H1 (cell line): ENCODE results near the gene FBXO45. TPM values are rescaled to one million over a fixed set of nuclear protein-coding genes. Genes with fewer than 3 reads are reported as not detected.
A peak's percentile ranks its signal among the peaks of the same experiment; 100 is the strongest.

Experiments used
- CTCF ChIA-PET: fragments of 300-600 bp; sonication (Branson Sonifier 250); formaldehyde crosslinking; loops from one replicate; lab custom pipeline; 2021; ENCODE audit not compliant: partially characterized antibody; lab: Charles Lee
- POLR2A ChIA-PET: fragments of 300-600 bp; sonication (Branson Sonifier 250); formaldehyde crosslinking; loops from one replicate; lab custom pipeline; 2021; ENCODE audit warnings: inconsistent platforms; ENCODE audit not compliant: partially characterized antibody; lab: Charles Lee
- DNase-seq, 2 experiments: peaks; one replicate each; pipeline versions ENCODE4 v3.0.0 to v3.0.0-alpha.2; 2010 to 2022; ENCODE audit warnings: low spot score in 2 of 2, low read depth in 1 of 2, mixed read lengths in 1 of 2
- FAIRE-seq: peaks from 2 replicates; lab custom pipeline; 2011; peaks lifted over from hg19 to GRCh38; lab: Jason Lieb, UNC
- H2AFZ ChIP-seq: 2 replicates; pipeline ENCODE4 v1.8.1; 2012; ENCODE audit warnings: low read length, inconsistent platforms
- H2AK5ac ChIP-seq: 2 replicates; pipeline ENCODE4 v1.6.1; 2013; ENCODE audit warnings: low read depth, low read length
- H2BK120ac ChIP-seq: replicated peaks from 2 replicates; pipeline ENCODE3; 2013; ENCODE audit warnings: low read depth, low read length, inconsistent platforms
- H2BK12ac ChIP-seq: 2 replicates; pipeline ENCODE4 v1.6.1; 2013; ENCODE audit warnings: low read depth, low read length
- H2BK15ac ChIP-seq: 2 replicates; pipeline ENCODE4 v1.6.1; 2013; ENCODE audit warnings: low read length
- H2BK20ac ChIP-seq: 2 replicates; pipeline ENCODE4 v1.6.1; 2013; ENCODE audit warnings: low read length
- H2BK5ac ChIP-seq: 2 replicates; pipeline ENCODE4 v1.6.1; 2013; ENCODE audit warnings: low read depth, low read length
- H3K14ac ChIP-seq: 2 replicates; pipeline ENCODE4 v1.6.1; 2013; ENCODE audit warnings: inconsistent platforms; ENCODE audit not compliant: insufficient read length
- H3K18ac ChIP-seq: 2 replicates; pipeline ENCODE4 v1.6.1; 2013; ENCODE audit warnings: low read length; ENCODE audit errors: extremely low read depth
- H3K23ac ChIP-seq: 2 replicates; pipeline ENCODE4 v1.6.1; 2013; ENCODE audit warnings: inconsistent platforms; ENCODE audit not compliant: insufficient read length
- H3K23me2 ChIP-seq: 2 replicates; pipeline ENCODE4 v1.6.1; 2013; ENCODE audit warnings: low read depth, low read length
- H3K27ac ChIP-seq: 2 replicates; pipeline ENCODE4 v1.6.1; 2011; ENCODE audit warnings: low read depth, low read length, inconsistent platforms
- H3K27me3 ChIP-seq, 4 experiments: replicated peaks in 1 of 4; 1 replicate in 1 of 4; 2 replicates in 3 of 4; pipeline versions ENCODE4 v1.6.1 to v1.8.1; 2011 to 2013; ENCODE audit warnings: low read length in 3 of 4, mild to moderate bottlenecking in 3 of 4, inconsistent platforms in 2 of 4, mixed read lengths in 2 of 4, moderate library complexity in 1 of 4; ENCODE audit not compliant: control insufficient read depth in 3 of 4, insufficient read depth in 3 of 4; ENCODE audit errors: extremely low read depth in 1 of 4
- H3K36me3 ChIP-seq, 4 experiments: 2 replicates each; pipeline versions ENCODE4 v1.6.1 to v1.8.1; 2011 to 2013; ENCODE audit warnings: mild to moderate bottlenecking in 4 of 4, low read length in 3 of 4, moderate library complexity in 2 of 4, control low read depth in 1 of 4, inconsistent platforms in 1 of 4; ENCODE audit not compliant: insufficient read depth in 4 of 4, control insufficient read depth in 2 of 4
- H3K4ac ChIP-seq: replicated peaks from 2 replicates; pipeline ENCODE3; 2013; ENCODE audit warnings: low read length, low read depth, mixed read lengths, inconsistent platforms; ENCODE audit not compliant: insufficient read length
- H3K4me1 ChIP-seq, 4 experiments: replicated peaks in 1 of 4; 1 replicate in 1 of 4; 2 replicates in 3 of 4; pipeline versions ENCODE4 v1.6.1 to v1.8.1; 2011 to 2013; ENCODE audit warnings: low read length in 3 of 4, inconsistent platforms in 2 of 4, mixed read lengths in 1 of 4; ENCODE audit not compliant: insufficient read depth in 4 of 4, control insufficient read depth in 3 of 4
- H3K4me2 ChIP-seq, 2 experiments: 2 replicates each; pipeline versions ENCODE4 v1.6.1 to v1.8.1; 2011 to 2013; ENCODE audit warnings: low read depth in 2 of 2, low read length in 2 of 2, control low read depth in 1 of 2, inconsistent platforms in 1 of 2, mild to moderate bottlenecking in 1 of 2; ENCODE audit not compliant: insufficient read depth in 1 of 2
- H3K4me3 ChIP-seq, 4 experiments: fragments of 200-600, 300-600 bp in 1 of 4; sonication (generic), shearing (Covaris generic), sonication (Bioruptor Twin) in 1 of 4; 2 replicates each; pipeline versions ENCODE4 v1.5.1 to v1.8.1; 2011 to 2016; ENCODE audit warnings: low read length in 4 of 4, low read depth in 3 of 4, control low read depth in 2 of 4, inconsistent platforms in 2 of 4, mild to moderate bottlenecking in 2 of 4, mixed read lengths in 1 of 4, moderate library complexity in 1 of 4; ENCODE audit not compliant: insufficient read depth in 2 of 4; ENCODE audit errors: extremely low read depth in 1 of 4
- H3K56ac ChIP-seq: replicated peaks from 2 replicates; pipeline ENCODE3; 2013; ENCODE audit warnings: low read depth, mild to moderate bottlenecking, mixed read lengths, low read length, inconsistent platforms; ENCODE audit not compliant: insufficient read length
- H3K79me1 ChIP-seq: 2 replicates; pipeline ENCODE4 v1.6.1; 2013; ENCODE audit warnings: low read depth, low read length, control low read depth
- H3K79me2 ChIP-seq, 2 experiments: 2 replicates each; pipeline versions ENCODE4 v1.6.1 to v1.8.1; 2012 to 2013; ENCODE audit warnings: low read length in 2 of 2, mild to moderate bottlenecking in 2 of 2, inconsistent platforms in 1 of 2; ENCODE audit not compliant: insufficient read depth in 2 of 2, control insufficient read depth in 1 of 2
- H3K9ac ChIP-seq, 4 experiments: replicated peaks in 1 of 4; 1 replicate in 1 of 4; 2 replicates in 3 of 4; pipeline versions ENCODE4 v1.6.1 to v1.8.1; 2011 to 2013; ENCODE audit warnings: low read depth in 3 of 4, low read length in 3 of 4, control low read depth in 2 of 4, mild to moderate bottlenecking in 2 of 4, moderate library complexity in 2 of 4, inconsistent platforms in 1 of 4; ENCODE audit errors: extremely low read depth in 1 of 4
- H3K9me3 ChIP-seq, 2 experiments: 2 replicates each; pipeline versions ENCODE4 v1.6.1 to v1.8.1; 2012 to 2013; ENCODE audit warnings: mild to moderate bottlenecking in 2 of 2, moderate library complexity in 2 of 2, control low read depth in 1 of 2, inconsistent platforms in 1 of 2, low read depth in 1 of 2, low read length in 1 of 2, mixed read lengths in 1 of 2; ENCODE audit not compliant: insufficient read depth in 2 of 2
- H4K20me1 ChIP-seq, 2 experiments: replicated peaks in 1 of 2; 2 replicates each; pipeline versions ENCODE3 to v1.8.1; 2011 to 2013; ENCODE audit warnings: inconsistent platforms in 2 of 2, low read length in 2 of 2, mild to moderate bottlenecking in 1 of 2; ENCODE audit not compliant: insufficient read depth in 2 of 2, control insufficient read depth in 1 of 2
- H4K5ac ChIP-seq: 2 replicates; pipeline ENCODE4 v1.6.1; 2013; ENCODE audit warnings: low read length, low read depth, mixed read lengths, inconsistent platforms; ENCODE audit not compliant: insufficient read length
- H4K8ac ChIP-seq: 2 replicates; pipeline ENCODE4 v1.8.0; 2013; ENCODE audit warnings: mild to moderate bottlenecking, moderate library complexity, low read length, inconsistent platforms; ENCODE audit not compliant: insufficient read depth; ENCODE audit errors: extremely low read depth
- H4K91ac ChIP-seq: replicated peaks from 2 replicates; pipeline ENCODE3; 2013; ENCODE audit warnings: low read length, mixed read lengths, inconsistent platforms; ENCODE audit not compliant: insufficient read length
- BCL11A ChIP-seq, 2 experiments: IDR thresholded peaks; one replicate each; pipeline ENCODE4 v1.6.1; 2011; ENCODE audit warnings: low read depth in 2 of 2, low read length in 2 of 2, mild to moderate bottlenecking in 2 of 2
- CHD1 ChIP-seq: IDR thresholded peaks from 2 replicates; pipeline ENCODE4 v1.6.1; 2012; ENCODE audit warnings: low read depth, low read length, improper control_type of control experiment
- CTBP2 ChIP-seq: IDR thresholded peaks from 2 replicates; pipeline ENCODE4 v1.7.0; 2011; ENCODE audit warnings: borderline replicate concordance, mild to moderate bottlenecking, moderate library complexity, mixed read lengths, low read length; ENCODE audit not compliant: insufficient read depth, insufficient read length
- WGBS, 2 experiments: shearing (Covaris generic) in 1 of 2; methylation state at CpG; one replicate each; pipeline versions ENCODE4 v1.1.6 to v1.1.7; 2013 to 2015; ENCODE audit warnings: low lambda C conversion rate in 2 of 2, mixed read lengths in 2 of 2, inconsistent platforms in 1 of 2, low coverage in 1 of 2, missing lambda C conversion rate in 1 of 2; ENCODE audit not compliant: insufficient replicate concordance in 2 of 2, insufficient coverage in 1 of 2, insufficient read length in 1 of 2; ENCODE audit errors: extremely low coverage in 1 of 2, missing lambda C conversion rate in 1 of 2; 5-methylcytosine and 5-hydroxymethylcytosine counted together
- polyA plus RNA-seq, 7 experiments: library from polyadenylated mRNA; depleted of rRNA in 3 of 7; stranded (reverse) in 5 of 7; unstranded in 2 of 7; fragments of >200 nt in 5 of 7; fragments of 200-250 nt in 2 of 7; gene quantifications; 1 replicate in 5 of 7; 2 replicates in 1 of 7; 4 replicates in 1 of 7; pipeline versions ENCODE4 v1.2.1 to v1.2.3, GENCODE V29; 2011 to 2013; ENCODE audit warnings: missing spikeins in 2 of 7, mixed read lengths in 2 of 7
- total RNA-seq: library from RNA; stranded (reverse); fragmentation: NEBNext Ultra II Directional; extraction: Animal tissue kit (Norgen Biotek cat#: 25700); gene quantifications from 2 replicates; pipeline ENCODE4 v1.2.1, GENCODE V29; 2021
- TF ChIP-seq, protein P1 (sequence below), 3 experiments: IDR thresholded peaks; 1 replicate in 2 of 3; 2 replicates in 1 of 3; pipeline versions ENCODE4 v1.5.1 to v1.6.1; 2011; ENCODE audit warnings: low read length in 3 of 3, mild to moderate bottlenecking in 3 of 3, inconsistent platforms in 2 of 3, low read depth in 1 of 3, moderate library complexity in 1 of 3; ENCODE audit not compliant: insufficient read depth in 1 of 3; ENCODE audit errors: control extremely low read depth in 1 of 3

Gene FBXO45
- total and polyA plus RNA-seq, 2 of the 8 experiments (the other 6 are each of a cell fraction or from before 2014, with no cell fraction given) = 5.2 to 19.4 TPM

DNA sequence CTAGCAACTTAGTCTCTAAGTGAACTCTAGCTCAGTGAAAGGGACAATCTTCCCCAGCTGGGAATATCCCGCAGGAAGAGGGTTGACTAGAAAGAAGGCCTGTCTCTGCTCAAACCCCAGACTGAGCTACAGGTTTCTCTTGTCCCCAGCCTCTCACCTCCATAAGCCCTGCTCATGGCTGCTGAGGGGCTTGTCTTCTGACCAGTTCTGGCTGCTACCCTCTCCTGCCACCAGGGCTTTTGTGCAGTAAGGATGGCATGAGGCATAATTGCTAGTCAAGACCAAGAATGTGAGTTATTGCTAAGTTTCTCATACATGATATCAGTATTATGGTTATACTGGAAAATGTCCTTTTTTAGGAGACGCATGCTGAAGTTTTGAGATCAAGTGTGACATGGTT lies 21.4 kb upstream of the FBXO45 start:
- ChIA-PET POLR2A (interaction anchor here (1.0 kb wide), 1 partner anchor 14 kb away, joined by 3 read pairs; no protein-coding TSS in a partner anchor), CTCF (interaction anchor here (1.0 to 2.4 kb wide), 5 partner anchors 8 to 25 kb away, joined by 3 to 7 read pairs (median 5); no protein-coding TSS in a partner anchor)
- no peak overlapping the region for H3K4me3 ChIP-seq
- H3K27ac ChIP-seq = no peak overlapping the region
- TF ChIP-seq BCL11A (IDR thresholded peaks at IDR 0.05; ENCODE audit: low read depth in 2 of 2, low read length in 2 of 2) (no peak), CHD1 (no peak), CTBP2 (no peak)
- TF ChIP-seq, protein P1, sequence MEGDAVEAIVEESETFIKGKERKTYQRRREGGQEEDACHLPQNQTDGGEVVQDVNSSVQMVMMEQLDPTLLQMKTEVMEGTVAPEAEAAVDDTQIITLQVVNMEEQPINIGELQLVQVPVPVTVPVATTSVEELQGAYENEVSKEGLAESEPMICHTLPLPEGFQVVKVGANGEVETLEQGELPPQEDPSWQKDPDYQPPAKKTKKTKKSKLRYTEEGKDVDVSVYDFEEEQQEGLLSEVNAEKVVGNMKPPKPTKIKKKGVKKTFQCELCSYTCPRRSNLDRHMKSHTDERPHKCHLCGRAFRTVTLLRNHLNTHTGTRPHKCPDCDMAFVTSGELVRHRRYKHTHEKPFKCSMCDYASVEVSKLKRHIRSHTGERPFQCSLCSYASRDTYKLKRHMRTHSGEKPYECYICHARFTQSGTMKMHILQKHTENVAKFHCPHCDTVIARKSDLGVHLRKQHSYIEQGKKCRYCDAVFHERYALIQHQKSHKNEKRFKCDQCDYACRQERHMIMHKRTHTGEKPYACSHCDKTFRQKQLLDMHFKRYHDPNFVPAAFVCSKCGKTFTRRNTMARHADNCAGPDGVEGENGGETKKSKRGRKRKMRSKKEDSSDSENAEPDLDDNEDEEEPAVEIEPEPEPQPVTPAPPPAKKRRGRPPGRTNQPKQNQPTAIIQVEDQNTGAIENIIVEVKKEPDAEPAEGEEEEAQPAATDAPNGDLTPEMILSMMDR (IDR thresholded peaks at IDR 0.05; ENCODE audit: control extremely low read depth in 1 of 3, insufficient read depth in 1 of 3, low read depth in 1 of 3, low read length in 3 of 3) = peak in 1 of 3 experiments; percentile 19; a peak in 1 of 4 replicates
- peaks cover 9 to 11% of the 10 kb centered on the region in 2 experiments for H3K9me3 ChIP-seq
- no peak overlapping the region for H3K9ac ChIP-seq
- no peak overlapping the region for H2AK5ac ChIP-seq
- 97% methylated on average over 2 of the region's 2 CpGs; no CpG with 5 or more reads in 1 of the 2 experiments for WGBS, 2 experiments
- H4K20me1 ChIP-seq = no peaks in the 10 kb centered on the region
- no peaks in the 10 kb centered on the region for H3K23me2 ChIP-seq
- H3K79me1 ChIP-seq = no peaks in the 10 kb centered on the region
- no peaks in the 10 kb centered on the region for H3K4me1 ChIP-seq
- no peak overlapping the region for H4K91ac ChIP-seq
- H2BK5ac ChIP-seq = no peak overlapping the region
- no peak for DNase-seq
- no peak overlapping the region for H3K56ac ChIP-seq
- no peaks in the 10 kb centered on the region for H3K36me3 ChIP-seq
- FAIRE-seq = no peak
- H2BK12ac ChIP-seq = no peak overlapping the region
- no peak overlapping the region for H4K8ac ChIP-seq
- no peak overlapping the region for H3K14ac ChIP-seq
- no peak overlapping the region for H4K5ac ChIP-seq
- H3K4me2 ChIP-seq = no peak overlapping the region
- no peaks in the 10 kb centered on the region for H3K79me2 ChIP-seq
- H2BK20ac ChIP-seq = no peak overlapping the region
- H3K4ac ChIP-seq = no peak overlapping the region
- no peak overlapping the region for H2AFZ ChIP-seq
- no peak overlapping the region for H2BK120ac ChIP-seq
- peaks cover 0 to 2% (median 0%) of the 10 kb centered on the region in 4 experiments; a peak in 1 of 7 replicates for H3K27me3 ChIP-seq
- no peak overlapping the region for H3K18ac ChIP-seq
- H2BK15ac ChIP-seq = no peak overlapping the region
- H3K23ac ChIP-seq = no peak overlapping the region
